ENCODE measurements around the gene CETN2.

CETN2 gene

DNA sequence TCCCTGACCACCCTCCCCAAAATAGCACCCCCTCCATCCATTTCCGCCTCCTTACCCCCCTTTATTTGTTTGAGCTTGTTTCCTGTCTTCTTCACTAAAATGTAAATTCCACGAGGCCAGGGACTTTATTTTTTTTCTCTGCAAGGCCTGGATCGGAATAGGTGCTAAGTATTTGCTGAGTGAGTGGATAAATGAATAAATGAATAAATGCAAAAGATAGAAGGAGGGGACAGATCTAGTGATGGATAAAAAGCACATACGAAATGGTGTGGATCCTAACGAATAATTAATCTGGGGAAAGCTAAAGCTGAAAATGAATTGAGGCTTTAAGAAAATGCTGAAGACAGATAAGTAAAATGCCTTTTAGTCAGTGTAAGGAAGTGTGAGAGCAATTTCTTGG lies 12.2 kb downstream of the CETN2 start:
- peaks cover 13% of the 10 kb centered on the region for H3K4me1 ChIP-seq (ENCODE audit: low read length)
- no peaks in the 10 kb centered on the region for H3F3A ChIP-seq (ENCODE audit: insufficient read depth, low read length)
- no peak overlapping the region for H3K9ac ChIP-seq (ENCODE audit: low read length)
- H4K20me1 ChIP-seq (ENCODE audit: insufficient read depth, low read length), result no peaks in the 10 kb centered on the region
- H3K4me3 ChIP-seq (ENCODE audit: low read length), result no peak overlapping the region
- H3K36me3 ChIP-seq (replicated peaks; ENCODE audit: insufficient read depth, low read length), result no peaks in the 10 kb centered on the region
- no peaks in the 10 kb centered on the region for H3K9me3 ChIP-seq (replicated peaks; ENCODE audit: insufficient read depth, low read length)
- H3K27ac ChIP-seq (ENCODE audit: low read length), result no peak overlapping the region
- H3K9me2 ChIP-seq (replicated peaks; ENCODE audit: insufficient read depth, low read length), result no peaks in the 10 kb centered on the region
- no peak for DNase-seq
- H3K79me2 ChIP-seq (ENCODE audit: low read length), result no peaks in the 10 kb centered on the region
- H2AFZ ChIP-seq (ENCODE audit: low read length), result no peak overlapping the region
- H3K27me3 ChIP-seq (replicated peaks; ENCODE audit: insufficient read depth, low read length), result no peaks in the 10 kb centered on the region
- no peak overlapping the region for H3K4me2 ChIP-seq (ENCODE audit: low read depth, low read length)
- TF ChIP-seq EZH2phosphoT487 (IDR thresholded peaks at IDR 0.05; ENCODE audit: low read length), result no peak
- TF ChIP-seq EZH2 (optimal IDR thresholded peaks at IDR 0.05; ENCODE audit: low read depth, low read length), result no peak
- TF ChIP-seq, protein P1, sequence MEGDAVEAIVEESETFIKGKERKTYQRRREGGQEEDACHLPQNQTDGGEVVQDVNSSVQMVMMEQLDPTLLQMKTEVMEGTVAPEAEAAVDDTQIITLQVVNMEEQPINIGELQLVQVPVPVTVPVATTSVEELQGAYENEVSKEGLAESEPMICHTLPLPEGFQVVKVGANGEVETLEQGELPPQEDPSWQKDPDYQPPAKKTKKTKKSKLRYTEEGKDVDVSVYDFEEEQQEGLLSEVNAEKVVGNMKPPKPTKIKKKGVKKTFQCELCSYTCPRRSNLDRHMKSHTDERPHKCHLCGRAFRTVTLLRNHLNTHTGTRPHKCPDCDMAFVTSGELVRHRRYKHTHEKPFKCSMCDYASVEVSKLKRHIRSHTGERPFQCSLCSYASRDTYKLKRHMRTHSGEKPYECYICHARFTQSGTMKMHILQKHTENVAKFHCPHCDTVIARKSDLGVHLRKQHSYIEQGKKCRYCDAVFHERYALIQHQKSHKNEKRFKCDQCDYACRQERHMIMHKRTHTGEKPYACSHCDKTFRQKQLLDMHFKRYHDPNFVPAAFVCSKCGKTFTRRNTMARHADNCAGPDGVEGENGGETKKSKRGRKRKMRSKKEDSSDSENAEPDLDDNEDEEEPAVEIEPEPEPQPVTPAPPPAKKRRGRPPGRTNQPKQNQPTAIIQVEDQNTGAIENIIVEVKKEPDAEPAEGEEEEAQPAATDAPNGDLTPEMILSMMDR (IDR thresholded peaks at IDR 0.05; ENCODE audit: low read length), result no peak

DNA sequence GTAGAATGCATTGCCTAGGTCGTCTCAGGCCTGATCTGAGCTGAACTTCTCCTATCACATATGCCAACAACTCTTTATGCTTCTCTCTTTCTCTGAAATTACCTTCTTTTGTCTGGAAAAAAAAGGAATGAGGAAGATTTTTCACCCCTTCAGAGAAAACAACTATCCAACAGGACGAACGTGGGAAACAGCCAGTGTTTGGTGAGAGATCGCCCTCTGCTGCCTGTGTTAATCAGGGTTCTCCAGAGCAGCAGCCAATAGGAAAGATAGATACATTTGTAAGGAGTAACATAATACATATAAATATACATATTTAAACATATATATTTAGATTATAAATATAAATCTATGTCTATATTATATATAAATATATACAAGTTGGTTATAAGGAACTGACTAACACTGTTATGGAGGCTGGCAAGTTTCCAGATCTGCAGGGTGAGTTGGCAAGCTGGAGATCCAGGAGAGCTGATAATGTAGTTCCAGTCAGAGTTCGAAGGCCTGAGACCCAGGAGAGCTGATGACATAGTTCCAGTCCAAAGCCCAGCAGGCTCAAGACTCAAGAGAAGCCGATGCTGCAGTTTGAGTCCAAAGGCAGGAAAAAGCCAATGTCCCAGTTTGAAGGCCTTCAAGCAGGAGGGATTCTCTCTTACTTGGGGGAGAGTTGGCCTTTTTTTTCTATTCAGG lies 13.3 kb downstream of the CETN2 start:
- H3K4me3 ChIP-seq (ENCODE audit: low read length), result no peak overlapping the region
- H3K9ac ChIP-seq (ENCODE audit: low read length), result no peak overlapping the region
- no peak overlapping the region for H3K4me2 ChIP-seq (ENCODE audit: low read depth, low read length)
- no peaks in the 10 kb centered on the region for H4K20me1 ChIP-seq (ENCODE audit: insufficient read depth, low read length)
- no peaks in the 10 kb centered on the region for H3K36me3 ChIP-seq (replicated peaks; ENCODE audit: insufficient read depth, low read length)
- H3K4me1 ChIP-seq (ENCODE audit: low read length), result peaks cover 8% of the 10 kb centered on the region
- H3K79me2 ChIP-seq (ENCODE audit: low read length), result no peaks in the 10 kb centered on the region
- no peak for DNase-seq
- TF ChIP-seq EZH2phosphoT487 (IDR thresholded peaks at IDR 0.05; ENCODE audit: low read length) (no peak), EZH2 (optimal IDR thresholded peaks at IDR 0.05; ENCODE audit: low read depth, low read length) (no peak)
- TF ChIP-seq, protein P1 (IDR thresholded peaks at IDR 0.05; ENCODE audit: low read length), result peak; percentile 36
- H3K27me3 ChIP-seq (replicated peaks; ENCODE audit: insufficient read depth, low read length), result no peaks in the 10 kb centered on the region
- H3F3A ChIP-seq (ENCODE audit: insufficient read depth, low read length), result no peaks in the 10 kb centered on the region
- H3K9me3 ChIP-seq (replicated peaks; ENCODE audit: insufficient read depth, low read length), result no peaks in the 10 kb centered on the region
- no peaks in the 10 kb centered on the region for H3K9me2 ChIP-seq (replicated peaks; ENCODE audit: insufficient read depth, low read length)
- no peak overlapping the region for H3K27ac ChIP-seq (ENCODE audit: low read length)
- H2AFZ ChIP-seq (ENCODE audit: low read length), result no peak overlapping the region

DNA sequence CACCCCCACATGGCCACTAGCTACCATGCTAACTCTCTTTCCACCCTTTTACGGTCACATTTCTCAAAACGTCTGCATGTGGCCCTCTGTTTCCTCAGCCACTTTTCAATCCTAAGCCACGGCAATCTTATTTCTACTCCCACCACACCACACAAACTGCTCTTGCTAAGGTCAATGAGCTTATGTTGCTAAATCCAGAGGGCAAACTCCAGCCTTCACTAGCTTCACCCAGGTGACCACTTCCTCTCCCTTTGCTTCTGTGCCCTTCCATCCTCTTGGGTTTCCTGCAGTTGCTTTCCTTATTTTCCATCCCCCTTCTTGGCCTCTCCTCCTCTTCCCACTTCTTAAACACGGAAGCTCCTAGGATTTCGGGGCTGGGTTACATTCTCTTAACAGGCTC lies 16.5 kb downstream of the CETN2 start:
- no peak overlapping the region for H3K4me3 ChIP-seq (ENCODE audit: low read length)
- no peaks in the 10 kb centered on the region for H3K79me2 ChIP-seq (ENCODE audit: low read length)
- H3F3A ChIP-seq (ENCODE audit: insufficient read depth, low read length), result no peaks in the 10 kb centered on the region
- no peak overlapping the region for H2AFZ ChIP-seq (ENCODE audit: low read length)
- H3K9me2 ChIP-seq (replicated peaks; ENCODE audit: insufficient read depth, low read length), result no peaks in the 10 kb centered on the region
- no peak for TF ChIP-seq EZH2phosphoT487 (IDR thresholded peaks at IDR 0.05; ENCODE audit: low read length)
- TF ChIP-seq EZH2 (optimal IDR thresholded peaks at IDR 0.05; ENCODE audit: low read depth, low read length), result no peak
- TF ChIP-seq, protein P1 (IDR thresholded peaks at IDR 0.05; ENCODE audit: low read length), result no peak
- no peak overlapping the region for H3K9ac ChIP-seq (ENCODE audit: low read length)
- no peak overlapping the region for H3K27ac ChIP-seq (ENCODE audit: low read length)
- no peaks in the 10 kb centered on the region for H4K20me1 ChIP-seq (ENCODE audit: insufficient read depth, low read length)
- no peaks in the 10 kb centered on the region for H3K9me3 ChIP-seq (replicated peaks; ENCODE audit: insufficient read depth, low read length)
- no peaks in the 10 kb centered on the region for H3K36me3 ChIP-seq (replicated peaks; ENCODE audit: insufficient read depth, low read length)
- DNase-seq, result no peak
- H3K4me1 ChIP-seq (ENCODE audit: low read length), result no peaks in the 10 kb centered on the region
- H3K4me2 ChIP-seq (ENCODE audit: low read depth, low read length), result no peak overlapping the region
- H3K27me3 ChIP-seq (replicated peaks; ENCODE audit: insufficient read depth, low read length), result no peaks in the 10 kb centered on the region
